ENCODE data around the gene PRELID1.

- TF ChIP-seq, protein P1, sequence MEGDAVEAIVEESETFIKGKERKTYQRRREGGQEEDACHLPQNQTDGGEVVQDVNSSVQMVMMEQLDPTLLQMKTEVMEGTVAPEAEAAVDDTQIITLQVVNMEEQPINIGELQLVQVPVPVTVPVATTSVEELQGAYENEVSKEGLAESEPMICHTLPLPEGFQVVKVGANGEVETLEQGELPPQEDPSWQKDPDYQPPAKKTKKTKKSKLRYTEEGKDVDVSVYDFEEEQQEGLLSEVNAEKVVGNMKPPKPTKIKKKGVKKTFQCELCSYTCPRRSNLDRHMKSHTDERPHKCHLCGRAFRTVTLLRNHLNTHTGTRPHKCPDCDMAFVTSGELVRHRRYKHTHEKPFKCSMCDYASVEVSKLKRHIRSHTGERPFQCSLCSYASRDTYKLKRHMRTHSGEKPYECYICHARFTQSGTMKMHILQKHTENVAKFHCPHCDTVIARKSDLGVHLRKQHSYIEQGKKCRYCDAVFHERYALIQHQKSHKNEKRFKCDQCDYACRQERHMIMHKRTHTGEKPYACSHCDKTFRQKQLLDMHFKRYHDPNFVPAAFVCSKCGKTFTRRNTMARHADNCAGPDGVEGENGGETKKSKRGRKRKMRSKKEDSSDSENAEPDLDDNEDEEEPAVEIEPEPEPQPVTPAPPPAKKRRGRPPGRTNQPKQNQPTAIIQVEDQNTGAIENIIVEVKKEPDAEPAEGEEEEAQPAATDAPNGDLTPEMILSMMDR (IDR thresholded peaks at IDR 0.05), result no peak
- TF ChIP-seq POLR2A (IDR thresholded peaks at IDR 0.05), result no peak
Measured at GRCh38 chr5:177343777-177344176, 40.2 kb downstream of the PRELID1 start.
